ENCODE results near the gene SERPINB8. TPM values are rescaled to one million over a fixed set of nuclear protein-coding genes. Genes with fewer than 3 reads are reported as not detected.

SERPINB8 gene
- total RNA-seq, 1 experiment from 2014 or later, result 10.9 TPM

DNA sequence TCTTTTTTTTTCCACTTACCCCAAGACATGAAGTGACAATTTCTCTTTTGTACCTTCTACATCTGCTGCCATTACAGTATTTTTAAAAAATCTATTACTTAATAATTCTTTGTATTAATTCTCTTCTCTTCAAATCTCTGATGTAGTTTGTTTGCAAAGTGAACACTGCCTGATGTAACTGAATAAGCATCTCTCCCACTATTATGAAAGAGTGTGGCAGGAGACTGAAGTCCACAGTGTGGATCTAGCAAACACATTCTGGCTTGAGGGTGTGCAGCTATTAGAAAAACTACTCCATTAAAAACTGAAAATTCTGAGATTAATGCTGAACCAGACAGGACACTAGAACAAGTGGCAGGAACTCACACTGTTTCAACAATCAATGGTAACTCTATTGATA is 5.0 kb upstream of the SERPINB8 start:
- DNase-seq (ENCODE audit: low spot score), result no peak

GRCh38 chr18:63965716-63966330 is 4.1 kb upstream of the SERPINB8 start:
- no peak for DNase-seq (ENCODE audit: low spot score)

DNA sequence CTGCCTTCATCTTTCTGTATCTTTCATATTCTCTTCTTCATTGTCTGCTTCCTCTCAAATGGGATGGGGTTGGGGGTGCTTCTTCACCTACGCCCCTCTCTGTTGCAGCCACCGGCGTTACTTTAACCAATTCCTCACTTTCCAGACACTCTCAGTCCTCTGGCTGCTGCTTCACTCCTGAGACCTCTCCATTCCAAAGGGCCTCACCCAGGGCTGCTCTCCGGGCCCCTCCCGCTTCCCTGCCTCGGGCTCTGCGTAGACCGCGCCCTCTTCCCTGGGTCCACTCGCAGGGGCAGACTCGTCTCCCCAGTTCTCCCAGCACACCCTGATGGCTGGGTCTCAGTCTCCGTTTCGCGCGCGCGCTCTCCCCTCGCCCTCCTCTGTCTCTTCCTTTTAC is 926 bp downstream of the SERPINB8 start:
- peak; percentile 26 for DNase-seq (ENCODE audit: low spot score)

DNA sequence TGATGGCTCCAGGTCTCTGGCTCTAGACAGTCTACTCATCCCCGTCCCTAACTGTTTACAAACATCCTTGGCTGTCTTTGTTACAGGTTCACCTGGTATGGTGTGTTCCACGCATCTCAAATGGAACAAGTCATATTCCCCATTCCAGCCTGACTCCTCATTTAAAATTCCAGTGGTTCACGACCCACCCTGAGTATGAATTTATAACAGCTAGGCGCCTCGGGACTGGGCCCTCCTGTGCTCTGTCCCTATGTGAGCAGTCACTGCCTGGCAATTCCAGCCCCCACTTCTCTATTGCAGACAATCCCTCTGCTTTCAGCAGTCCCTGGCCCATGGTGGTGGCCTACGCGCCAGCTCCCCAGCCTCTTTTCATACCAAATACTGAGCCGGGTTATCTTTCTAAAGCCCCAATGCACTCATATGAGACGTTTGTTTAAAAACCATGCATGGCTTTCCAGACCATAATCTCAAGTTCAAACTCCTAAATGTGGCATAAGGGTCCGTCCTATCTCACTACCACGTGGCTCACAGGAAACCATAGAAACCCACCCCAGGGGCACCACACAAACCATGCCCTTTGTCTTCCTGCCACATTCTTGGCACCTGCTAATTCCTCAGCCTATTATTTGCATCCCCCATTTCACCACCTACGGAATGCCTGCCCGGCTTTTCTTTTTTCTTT is 1.6 kb downstream of the SERPINB8 start:
- no peak for DNase-seq (ENCODE audit: low spot score)

- no peak for DNase-seq (ENCODE audit: low spot score)
These were observed 2.1 kb downstream of the SERPINB8 start for GRCh38 chr18:63972002-63972376.

DNA sequence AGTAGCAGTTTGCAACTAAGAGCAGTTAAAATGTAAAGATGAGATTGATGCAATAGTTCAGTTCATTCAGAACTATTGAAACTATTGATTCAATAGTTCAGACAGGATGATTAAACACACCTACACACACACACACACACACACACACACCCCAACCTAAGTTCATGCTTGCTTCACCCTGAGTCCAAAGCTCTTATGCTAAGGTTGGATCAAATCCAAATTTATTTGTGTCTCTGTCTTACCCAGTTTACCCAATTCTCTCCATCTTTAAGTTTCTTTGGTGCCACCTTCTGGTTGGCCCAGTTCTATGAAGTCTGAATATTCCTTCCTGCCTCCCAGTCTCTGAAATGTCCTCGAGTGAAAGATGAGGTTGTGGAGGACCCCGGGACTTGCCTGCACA is 5.1 kb downstream of the SERPINB8 start:
- no peak for DNase-seq (ENCODE audit: low spot score)

- DNase-seq (ENCODE audit: low spot score), result no peak
These were observed 5.7 kb downstream of the SERPINB8 start for GRCh38 chr18:63975628-63976027.

DNA sequence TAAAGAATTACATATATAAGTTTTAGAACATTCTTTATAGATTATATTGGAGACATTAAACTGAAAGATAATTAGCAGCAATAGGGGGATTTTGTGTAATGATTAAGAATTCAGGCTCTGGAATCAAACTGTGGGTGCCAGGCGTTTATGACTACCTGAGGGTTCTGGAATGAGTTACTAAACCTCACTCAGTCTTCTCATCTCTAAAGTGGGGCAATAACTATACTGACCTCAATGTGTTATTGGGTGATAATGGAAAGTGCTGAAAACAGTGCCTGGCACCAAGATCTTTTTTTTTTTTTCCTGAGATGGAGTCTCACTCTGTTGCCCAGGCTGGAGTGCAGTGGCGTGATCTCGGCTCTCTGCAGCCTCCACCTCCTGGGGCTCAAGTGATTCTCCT is 7.2 kb downstream of the SERPINB8 start:
- DNase-seq (ENCODE audit: low spot score), result no peak

- peak; percentile 17 for DNase-seq (ENCODE audit: low spot score)
These were observed 9.6 kb downstream of the SERPINB8 start for GRCh38 chr18:63979409-63979920.

GRCh38 chr18:63980027-63980426 is 10.1 kb downstream of the SERPINB8 start:
- no peak for DNase-seq (ENCODE audit: low spot score)

GRCh38 chr18:63980896-63981460 is 11.1 kb downstream of the SERPINB8 start:
- no peak for DNase-seq (ENCODE audit: low spot score)

GRCh38 chr18:63981719-63982118 is 11.8 kb downstream of the SERPINB8 start:
- no peak for DNase-seq (ENCODE audit: low spot score)

DNA sequence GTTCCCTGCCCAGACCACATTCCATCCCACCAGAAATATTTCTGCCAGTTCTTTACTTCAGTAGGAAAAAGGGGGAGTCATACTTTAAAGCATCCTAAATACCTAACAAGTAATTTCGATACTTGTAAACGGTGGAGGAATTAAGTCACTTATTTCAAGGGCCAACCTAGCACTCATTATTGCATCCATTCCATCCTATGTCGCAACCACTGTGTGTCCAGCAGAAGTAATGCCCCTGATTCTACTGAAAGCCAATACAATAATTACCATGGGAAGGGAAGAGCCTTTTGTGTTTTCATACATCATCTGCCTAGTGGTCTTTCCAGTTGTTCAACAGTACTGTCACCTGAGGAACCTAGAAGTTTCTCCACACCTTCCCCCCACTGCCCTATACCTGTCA is 12.5 kb downstream of the SERPINB8 start:
- DNase-seq (ENCODE audit: low spot score), result no peak

DNA sequence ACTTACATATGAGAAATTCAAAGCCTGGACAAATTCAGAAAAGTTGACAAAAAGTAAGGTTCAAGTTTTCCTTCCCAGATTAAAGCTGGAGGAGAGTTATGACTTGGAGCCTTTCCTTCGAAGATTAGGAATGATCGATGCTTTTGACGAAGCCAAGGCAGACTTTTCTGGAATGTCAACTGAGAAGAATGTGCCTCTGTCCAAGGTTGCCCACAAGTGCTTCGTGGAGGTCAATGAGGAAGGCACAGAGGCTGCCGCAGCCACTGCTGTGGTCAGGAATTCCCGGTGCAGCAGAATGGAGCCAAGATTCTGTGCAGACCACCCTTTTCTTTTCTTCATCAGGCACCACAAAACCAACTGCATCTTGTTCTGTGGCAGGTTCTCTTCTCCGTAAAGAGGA is 17.0 kb downstream of the SERPINB8 start:
- no peak for DNase-seq (ENCODE audit: low spot score)

DNA sequence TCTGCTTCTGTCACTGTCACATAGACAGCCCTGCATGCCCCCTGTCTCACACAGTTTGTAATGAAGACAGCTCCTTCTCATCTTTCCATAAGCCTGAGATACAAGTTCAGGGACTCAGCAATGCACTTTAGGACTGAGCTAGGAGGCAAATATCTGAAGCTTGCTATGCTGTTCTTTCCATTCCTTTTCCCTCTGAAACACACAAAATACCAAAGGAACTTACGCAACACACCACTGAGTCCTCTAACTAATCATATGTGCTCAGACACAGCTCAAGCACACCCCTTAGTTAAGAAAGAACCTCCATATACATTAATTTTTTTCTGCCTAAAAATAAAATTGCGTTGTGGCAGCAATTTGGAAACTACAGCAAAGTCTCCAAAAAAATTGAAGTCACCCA is 17.9 kb downstream of the SERPINB8 start:
- DNase-seq (ENCODE audit: low spot score), result no peak

- no peak for DNase-seq (ENCODE audit: low spot score)
These were observed 22.9 kb downstream of the SERPINB8 start for GRCh38 chr18:63992751-63993150.

DNA sequence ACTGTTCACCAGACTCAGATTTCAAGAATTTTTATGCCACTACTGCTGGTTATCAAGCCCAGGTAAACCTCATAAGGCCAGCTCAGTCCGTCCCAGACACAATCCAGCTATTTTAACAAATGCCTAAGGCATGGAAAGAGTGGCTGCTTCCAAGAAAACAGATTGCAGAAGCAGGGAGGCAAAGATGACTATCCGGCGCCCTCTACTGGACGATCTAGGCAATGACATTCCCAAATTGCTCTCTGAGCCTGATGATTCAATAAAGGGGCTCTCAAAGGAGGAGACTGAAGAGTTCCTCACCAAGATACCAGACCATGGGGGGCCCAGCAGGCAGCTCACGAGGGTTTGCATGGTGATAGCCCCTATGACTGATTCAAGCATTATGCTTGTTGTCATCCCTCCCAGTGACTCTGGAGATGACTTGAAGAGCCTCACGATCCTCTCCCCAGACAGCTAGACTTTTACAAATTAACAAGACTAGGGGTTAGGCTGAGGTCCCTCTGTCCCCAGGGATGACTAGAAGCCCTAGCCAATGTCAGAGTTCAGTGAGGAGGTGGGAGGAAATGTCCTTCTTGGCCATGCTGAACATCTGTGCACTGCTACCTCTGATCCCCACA is 25.0 kb downstream of the SERPINB8 start:
- peak; percentile 17 for DNase-seq (ENCODE audit: low spot score)

GRCh38 chr18:63997041-63997440 is 27.2 kb downstream of the SERPINB8 start:
- DNase-seq (ENCODE audit: low spot score), result no peak

- no peak for DNase-seq (ENCODE audit: low spot score)
These were observed 27.7 kb downstream of the SERPINB8 start for GRCh38 chr18:63997606-63998005.

- DNase-seq (ENCODE audit: low spot score), result no peak
These were observed 30.0 kb downstream of the SERPINB8 start for GRCh38 chr18:63999871-64000270.

GRCh38 chr18:64002581-64002980 is 32.7 kb downstream of the SERPINB8 start:
- no peak for DNase-seq (ENCODE audit: low spot score)

DNA sequence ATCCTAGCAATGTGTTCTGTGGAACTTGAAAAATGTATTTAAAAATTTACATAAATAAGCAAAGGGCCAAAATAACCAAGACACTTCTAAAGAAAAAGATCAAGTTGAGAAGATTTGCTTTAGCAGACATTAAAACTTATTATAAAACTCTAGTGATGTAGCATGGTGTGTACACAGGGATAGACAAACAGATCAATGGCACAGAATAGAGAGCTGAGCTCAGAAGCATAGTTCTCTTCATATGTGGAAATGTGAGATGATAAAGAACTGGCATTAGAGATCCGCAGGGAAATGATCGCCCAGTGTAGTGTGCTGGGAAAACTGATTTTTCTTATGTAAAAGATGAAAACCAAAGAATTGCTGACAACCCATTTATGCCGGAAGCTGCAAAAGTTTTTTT is 39.4 kb downstream of the SERPINB8 start:
- no peak for DNase-seq (ENCODE audit: low spot score)

DNA sequence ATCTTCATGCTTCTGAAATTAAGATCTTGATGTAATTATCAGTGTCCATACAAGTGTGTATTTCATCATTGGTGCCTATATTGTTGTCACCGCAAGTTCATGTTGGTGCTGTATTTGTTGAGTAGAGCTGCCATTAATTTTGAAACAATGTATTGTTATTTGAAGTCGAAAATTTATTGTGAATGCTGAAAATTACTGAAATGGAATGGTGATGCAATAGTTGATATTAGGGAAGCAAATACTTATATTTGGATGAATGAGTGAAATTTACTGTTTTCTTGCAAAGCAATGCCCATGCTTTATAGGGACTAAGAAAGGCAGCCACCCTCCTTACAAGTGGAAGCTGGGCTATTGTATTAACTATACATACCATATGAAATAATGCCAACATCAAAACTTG is 41.6 kb downstream of the SERPINB8 start:
- no peak for DNase-seq (ENCODE audit: low spot score)
